ENCODE measurements around the gene POLR3A.
"Not testable (repeated sequence)": the region's sequence is repeated elsewhere in the genome, so short reads cannot be mapped to it uniquely, and the experiment has no call there.

Gene POLR3A

DNA sequence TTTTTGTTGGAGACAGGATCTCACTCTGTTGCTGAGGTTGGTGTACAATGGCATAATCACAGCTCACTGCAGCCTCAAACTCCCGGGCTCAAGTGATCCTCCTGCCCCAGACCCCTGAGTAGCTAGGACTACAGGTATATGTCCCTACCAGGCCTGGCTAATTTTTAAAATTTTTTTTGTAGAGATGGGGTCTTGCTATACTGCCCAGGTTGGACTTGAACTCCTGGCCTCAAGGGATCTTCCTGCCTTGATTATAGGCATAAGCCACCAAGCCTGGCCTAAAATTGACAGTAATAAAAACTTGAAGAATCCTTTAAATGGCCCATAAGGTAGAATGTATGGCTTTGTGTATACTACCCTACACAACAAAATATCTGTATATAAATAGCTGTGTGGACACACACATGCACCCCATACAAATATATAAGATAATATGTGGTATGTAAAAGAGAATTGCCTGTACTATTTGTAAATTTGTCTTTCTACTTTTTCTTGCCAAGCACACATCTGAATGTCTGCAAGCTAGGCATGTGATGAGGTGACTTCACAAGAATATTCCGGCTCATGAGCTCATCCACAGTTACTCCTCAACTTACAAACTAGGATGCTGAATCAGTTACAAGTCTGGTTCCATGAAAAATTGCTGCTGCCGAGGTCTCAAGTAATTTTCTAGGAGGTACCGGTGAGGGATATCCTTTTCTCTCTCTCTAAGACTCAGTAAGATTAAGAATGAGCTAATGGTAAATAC lies 26.6 kb downstream of the POLR3A start:
- Histone ChIP-seq H3K9me3 (replicated peaks in 1 of 11) (peaks cover 0 to 5% (median 0%) of the 10 kb centered on the region in 11 experiments; a peak in 2 of 22 replicates), H3K27ac (no peak overlapping the region), H3K4me2 (no peak overlapping the region), H4K20me1 (peaks cover 0 to 8% (median 0%) of the 10 kb centered on the region in 11 experiments; a peak in 2 of 22 replicates), H3K4me1 (no peaks in the 10 kb centered on the region), H3K9ac (no peak overlapping the region), H3K36me3 (peaks cover 85 to 92% (median 90%) of the 10 kb centered on the region in 11 experiments), H3K4me3 (no peak overlapping the region), H3K27me3 (no peaks in the 10 kb centered on the region)
- no peak for TF ChIP-seq Cebpa-rat (IDR thresholded peaks at IDR 0.05)

DNA sequence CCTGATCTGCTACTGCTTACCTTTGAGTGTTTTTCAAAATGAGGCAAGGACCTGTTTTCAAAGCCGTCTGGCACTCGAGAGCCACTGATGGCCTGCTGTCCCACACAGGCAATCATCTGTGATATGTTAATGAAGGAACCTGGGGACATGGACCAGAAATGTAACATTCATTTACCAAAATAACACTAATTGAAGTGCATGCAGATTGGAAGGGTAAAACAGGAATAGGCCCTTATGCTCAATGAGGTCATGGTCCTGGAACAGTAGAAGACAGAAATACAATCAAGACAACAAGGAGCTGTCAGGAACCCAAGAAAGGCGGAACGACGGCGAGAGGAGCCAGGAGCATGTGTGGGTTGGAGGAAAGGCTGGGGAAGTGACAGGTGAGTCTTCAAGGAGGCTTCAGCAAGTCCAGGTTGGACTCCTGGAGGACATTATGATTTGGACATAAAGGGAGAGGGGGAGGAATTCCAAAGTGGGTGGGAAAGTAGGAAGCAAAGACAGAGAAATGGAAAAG lies 28.3 kb downstream of the POLR3A start:
- Histone ChIP-seq H3K4me3 (no peak overlapping the region), H3K4me1 (no peaks in the 10 kb centered on the region), H3K4me2 (no peak overlapping the region), H3K9ac (no peak overlapping the region), H3K36me3 (peaks cover 70 to 75% (median 73%) of the 10 kb centered on the region in 11 experiments), H3K9me3 (replicated peaks in 1 of 11) (peaks cover 0 to 5% (median 0%) of the 10 kb centered on the region in 11 experiments; a peak in 2 of 22 replicates), H3K27ac (no peak overlapping the region), H4K20me1 (peaks cover 0 to 8% (median 0%) of the 10 kb centered on the region in 11 experiments; a peak in 2 of 22 replicates), H3K27me3 (no peaks in the 10 kb centered on the region)
- no peak for TF ChIP-seq Cebpa-rat (IDR thresholded peaks at IDR 0.05)

DNA sequence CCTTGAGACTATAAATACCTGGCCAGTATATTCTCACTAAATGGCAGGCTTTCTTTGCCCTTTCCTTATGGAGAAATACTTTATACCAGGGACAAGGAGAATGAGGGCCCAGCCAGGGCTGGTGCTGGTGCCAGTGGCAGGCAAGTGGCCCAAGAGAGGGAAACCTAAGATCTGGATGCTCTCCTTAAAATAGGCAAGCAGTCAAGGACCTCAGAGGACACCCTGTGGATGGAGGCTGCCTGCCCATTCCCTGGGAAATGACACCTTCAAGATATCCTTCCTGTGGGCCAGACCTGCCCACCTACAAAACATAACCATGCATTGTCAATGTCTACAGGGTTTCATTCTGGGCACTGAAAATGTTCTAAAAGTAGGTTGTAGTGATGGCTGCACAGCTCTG lies 29.1 kb downstream of the POLR3A start:
- H3K36me3 ChIP-seq, result peaks cover 61 to 67% (median 65%) of the 10 kb centered on the region in 11 experiments
- TF ChIP-seq Cebpa-rat (IDR thresholded peaks at IDR 0.05), result no peak

DNA sequence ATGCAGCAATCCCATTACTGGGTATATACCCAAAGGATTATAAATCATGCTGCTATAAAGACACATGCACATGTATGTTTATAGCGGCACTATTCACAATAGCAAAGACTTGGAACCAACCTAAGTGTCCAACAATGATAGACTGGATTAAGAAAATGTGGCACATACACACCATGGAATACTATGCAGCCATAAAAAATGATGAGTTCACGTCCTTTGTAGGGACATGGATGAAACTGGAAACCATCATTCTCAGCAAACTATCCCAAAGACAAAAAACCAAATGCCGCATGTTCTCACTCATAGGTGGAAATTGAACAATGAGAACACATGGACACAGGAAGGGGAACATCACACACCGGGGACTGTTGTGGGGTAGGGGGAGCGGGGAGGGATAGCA lies 30.5 kb downstream of the POLR3A start:
- H3K27me3 ChIP-seq; H3K4me1 ChIP-seq; H3K9me3 ChIP-seq (replicated peaks in 1 of 11); H3K27ac ChIP-seq; H3K4me2 ChIP-seq; H3K4me3 ChIP-seq; H3K9ac ChIP-seq; H4K20me1 ChIP-seq: not testable (repeated sequence)
- H3K36me3 ChIP-seq, result peaks cover 55 to 61% (median 58%) of the 10 kb centered on the region in 11 experiments

More for the DNA sequence above, 29.1 kb downstream of the POLR3A start:
- Histone ChIP-seq H3K4me2 (no peak overlapping the region), H3K9ac (no peak overlapping the region), H3K4me1 (no peaks in the 10 kb centered on the region), H3K9me3 (replicated peaks in 1 of 11) (peaks cover 0 to 5% (median 0%) of the 10 kb centered on the region in 11 experiments; a peak in 2 of 22 replicates), H3K4me3 (no peak overlapping the region), H3K27me3 (no peaks in the 10 kb centered on the region), H3K27ac (no peak overlapping the region), H4K20me1 (peaks cover 0 to 8% (median 0%) of the 10 kb centered on the region in 11 experiments; a peak in 2 of 22 replicates)

DNA sequence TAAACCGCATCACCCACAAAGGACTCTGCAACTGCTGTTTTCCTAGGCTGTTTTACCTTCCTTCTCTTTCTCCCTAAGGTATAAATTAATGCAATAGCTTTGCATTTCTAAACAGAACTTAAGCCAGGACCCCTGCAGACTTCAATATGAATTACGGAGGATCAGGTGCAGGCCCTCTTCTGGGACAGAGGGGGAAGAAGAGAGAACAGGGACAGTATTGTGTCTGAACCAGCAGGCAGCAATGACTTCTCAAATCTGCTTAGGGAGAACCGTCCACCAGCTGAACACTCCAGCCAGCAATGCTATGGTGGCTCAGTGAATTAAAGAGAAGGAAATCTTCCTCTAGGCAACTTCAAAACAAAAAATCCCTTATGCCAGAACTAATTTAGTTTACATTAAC lies 35.7 kb downstream of the POLR3A start:
- Histone ChIP-seq H3K9me3 (replicated peaks in 1 of 11) (no peaks in the 10 kb centered on the region), H3K36me3 (peaks cover 59 to 61% (median 60%) of the 10 kb centered on the region in 11 experiments), H3K4me2 (no peak overlapping the region), H3K27me3 (no peaks in the 10 kb centered on the region), H3K27ac (no peak overlapping the region), H3K4me3 (no peak overlapping the region), H3K9ac (no peak overlapping the region), H3K4me1 (no peaks in the 10 kb centered on the region), H4K20me1 (peaks cover 0 to 9% (median 0%) of the 10 kb centered on the region in 11 experiments; a peak in 3 of 22 replicates)
- no peak for TF ChIP-seq Cebpa-rat (IDR thresholded peaks at IDR 0.05)

DNA sequence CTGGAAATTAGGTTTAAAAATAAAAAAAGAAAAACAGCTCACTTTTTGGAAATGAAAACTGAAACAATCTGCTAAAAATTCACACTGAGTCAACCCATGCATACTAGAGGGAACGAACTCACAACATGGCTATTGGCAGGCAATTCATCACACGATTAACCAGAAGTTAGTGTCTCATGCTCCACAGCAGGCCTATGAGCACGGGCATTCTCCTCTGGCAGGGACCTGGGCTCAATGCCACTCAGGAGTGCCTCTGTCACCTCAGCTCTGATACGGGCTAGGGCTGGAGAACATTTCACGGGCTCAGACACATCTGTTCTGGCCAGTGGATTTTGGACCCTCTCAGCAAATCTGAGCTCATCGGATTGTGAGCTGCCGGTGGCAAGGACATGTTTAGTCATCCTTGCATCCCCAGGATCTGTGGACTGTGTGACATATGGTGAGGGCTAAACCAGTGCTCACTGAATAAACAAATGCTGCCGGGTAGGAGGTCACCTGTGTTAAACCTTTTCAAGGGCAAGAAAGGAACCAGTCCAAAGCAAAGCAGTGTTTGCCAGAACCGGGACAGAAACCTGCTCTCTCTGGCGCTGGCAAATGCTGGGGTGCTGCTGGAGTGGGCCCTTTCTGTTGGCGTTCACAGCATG lies 40.1 kb downstream of the POLR3A start:
- H3K4me1 ChIP-seq, result peaks cover 0 to 13% (median 0%) of the 10 kb centered on the region in 10 experiments; a peak in 8 of 20 replicates
- no peaks in the 10 kb centered on the region for H3K27me3 ChIP-seq
- peaks cover 99 to 100% (median 100%) of the 10 kb centered on the region in 11 experiments for H3K36me3 ChIP-seq
- H3K4me3 ChIP-seq, result no peak overlapping the region
- no peak for TF ChIP-seq Cebpa-rat (IDR thresholded peaks at IDR 0.05)
- H3K9me3 ChIP-seq (replicated peaks in 1 of 11), result no peaks in the 10 kb centered on the region
- H3K27ac ChIP-seq, result no peak overlapping the region
- peaks cover 0 to 24% (median 7%) of the 10 kb centered on the region in 11 experiments; a peak in 8 of 22 replicates for H4K20me1 ChIP-seq
- no peak overlapping the region for H3K4me2 ChIP-seq
- H3K9ac ChIP-seq, result no peak overlapping the region

DNA sequence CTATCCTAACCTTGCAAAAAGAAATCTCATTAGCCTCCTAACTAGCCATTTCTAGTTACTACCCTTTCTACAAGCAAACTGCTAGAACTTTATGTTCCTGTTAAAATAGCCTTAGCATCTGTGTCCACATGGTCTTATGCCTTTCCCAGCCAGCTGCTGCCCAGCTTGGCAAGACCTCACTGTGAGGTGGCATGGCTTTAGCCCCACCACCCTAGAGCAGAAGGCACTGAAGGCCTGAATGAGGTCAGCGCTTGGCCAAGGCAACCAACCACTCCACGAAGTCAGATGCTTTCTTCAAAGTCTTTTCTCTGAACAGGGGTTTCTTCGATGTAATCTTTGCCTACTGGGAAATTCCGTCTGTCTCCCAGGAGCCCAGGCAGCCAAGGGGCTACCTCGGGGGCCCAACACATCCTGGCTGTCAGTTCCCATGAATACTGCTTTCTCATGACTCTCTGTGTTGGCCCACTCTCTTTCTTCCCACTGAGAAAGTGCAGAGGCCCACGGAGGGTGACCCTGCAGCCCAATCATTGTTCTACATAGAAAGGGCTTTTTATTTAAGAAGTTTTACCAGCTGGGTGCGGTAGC lies 41.6 kb downstream of the POLR3A start:
- Histone ChIP-seq H3K27me3 (no peaks in the 10 kb centered on the region), H4K20me1 (peaks cover 0 to 24% (median 0%) of the 10 kb centered on the region in 11 experiments; a peak in 7 of 22 replicates), H3K4me3 (no peak overlapping the region), H3K4me2 (no peak overlapping the region), H3K27ac (no peak overlapping the region), H3K9ac (no peak overlapping the region), H3K9me3 (replicated peaks in 1 of 11) (no peaks in the 10 kb centered on the region), H3K36me3 (peaks cover 94 to 100% (median 100%) of the 10 kb centered on the region in 11 experiments), H3K4me1 (peaks cover 0 to 27% (median 4%) of the 10 kb centered on the region in 10 experiments; a peak in 9 of 20 replicates)
- TF ChIP-seq Cebpa-rat (IDR thresholded peaks at IDR 0.05), result no peak

DNA sequence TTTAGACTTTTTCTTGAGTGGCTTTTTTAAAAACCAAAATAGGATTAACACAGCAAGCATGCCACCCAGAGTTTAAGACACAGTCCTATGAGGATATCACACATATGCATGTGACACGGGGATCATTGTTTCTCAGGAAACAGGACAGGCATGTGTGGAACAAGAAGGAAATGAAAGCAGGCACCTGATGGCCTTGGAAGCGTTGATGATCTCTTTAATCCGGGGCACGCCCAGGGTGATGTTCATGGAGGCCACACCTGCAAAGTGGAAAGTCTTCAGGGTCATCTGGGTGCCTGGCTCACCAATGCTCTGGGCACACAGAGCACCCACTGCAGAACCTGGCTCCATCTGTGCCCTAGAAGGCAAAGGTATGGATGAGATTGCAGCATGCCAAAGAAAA lies 44.3 kb downstream of the POLR3A start:
- Histone ChIP-seq H4K20me1 (peaks cover 0 to 24% (median 0%) of the 10 kb centered on the region in 11 experiments; a peak in 9 of 22 replicates), H3K4me3 (no peak overlapping the region), H3K27me3 (no peaks in the 10 kb centered on the region), H3K4me2 (peak overlapping the region in 1 of 11 experiments; percentile 31; a peak in 1 of 22 replicates), H3K9ac (no peak overlapping the region), H3K4me1 (peaks cover 0 to 27% (median 4%) of the 10 kb centered on the region in 10 experiments; a peak in 9 of 20 replicates), H3K36me3 (peaks cover 92 to 100% (median 98%) of the 10 kb centered on the region in 11 experiments), H3K9me3 (replicated peaks in 1 of 11) (no peaks in the 10 kb centered on the region), H3K27ac (no peak overlapping the region)
- TF ChIP-seq Cebpa-rat (IDR thresholded peaks at IDR 0.05), result no peak

All from BLaER1 treated with 17β-estradiol and CSF1 and Interleukin-3, amounts not matched to agents 10 nM and 100 nM (cell line).